ENCODE data around the gene MAP3K20.

- TF ChIP-seq TAF1 (IDR thresholded peaks at IDR 0.05; ENCODE audit: borderline replicate concordance, insufficient read depth, low read length) (no peak), REST (IDR thresholded peaks at IDR 0.05; ENCODE audit: insufficient read depth in 1 of 2, low read depth in 2 of 2, low read length in 2 of 2) (no peak)
These were observed 119.5 kb downstream of the MAP3K20 start for GRCh38 chr2:173195100-173195499.

Data from PFSK-1 (cell line).